GM12891 (cell line): ENCODE data around the gene NTPCR.

ENCODE experiments used
- DNase-seq: peaks from one replicate; pipeline ENCODE4 v3.0.0; 2011; ENCODE audit warnings: low spot score; ENCODE audit not compliant: insufficient read length
- FAIRE-seq: peaks from 2 replicates; lab custom pipeline; 2011; peaks lifted over from hg19 to GRCh38; lab: Jason Lieb, UNC
- PAX5 ChIP-seq: IDR thresholded peaks from 2 replicates; pipeline ENCODE4 v1.6.1; 2011; ENCODE audit warnings: low read length, moderate library complexity, mild to moderate bottlenecking; ENCODE audit not compliant: insufficient read depth, severe bottlenecking
- POLR2A ChIP-seq: IDR thresholded peaks from 2 replicates; pipeline ENCODE4 v1.6.1; 2011; ENCODE audit warnings: low read depth, low read length, control low read depth
- POLR2AphosphoS5 ChIP-seq: IDR thresholded peaks from 2 replicates; pipeline ENCODE4 v1.6.1; 2011; ENCODE audit warnings: low read depth, low read length, control low read depth
- POU2F2 ChIP-seq: IDR thresholded peaks from 2 replicates; pipeline ENCODE4 v1.6.1; 2011; ENCODE audit warnings: low read depth, mild to moderate bottlenecking, control low read depth, low read length, moderate library complexity
- SPI1 ChIP-seq: IDR thresholded peaks from 2 replicates; pipeline ENCODE4 v1.6.1; 2011; ENCODE audit warnings: low read depth, low read length, control low read depth
- TAF1 ChIP-seq: IDR thresholded peaks from 2 replicates; pipeline ENCODE4 v1.6.1; 2011; ENCODE audit warnings: low read depth, low read length, control low read depth

NTPCR gene

GRCh38 chr1:233024199-233024598 is 73.8 kb downstream of the NTPCR start:
- no peak for DNase-seq
- TF ChIP-seq TAF1 (no peak), POU2F2 (no peak), POLR2AphosphoS5 (no peak), SPI1 (no peak), POLR2A (no peak), PAX5 (no peak)
- FAIRE-seq = no peak

GRCh38 chr1:233025157-233025556 is 74.7 kb downstream of the NTPCR start:
- FAIRE-seq = peak; percentile 50
- DNase-seq = no peak
- TF ChIP-seq POU2F2 = no peak

- DNase-seq = no peak
- FAIRE-seq = no peak
- no peak for TF ChIP-seq SPI1
- TF ChIP-seq POLR2A = no peak
- no peak for TF ChIP-seq TAF1
- TF ChIP-seq PAX5 = no peak
- TF ChIP-seq POU2F2 = no peak
- TF ChIP-seq POLR2AphosphoS5 = no peak
Observed at GRCh38 chr1:233025567-233025966, 75.2 kb downstream of the NTPCR start.

- FAIRE-seq = no peak
- TF ChIP-seq POU2F2 = no peak
- no peak for TF ChIP-seq SPI1
- no peak for TF ChIP-seq POLR2A
- TF ChIP-seq TAF1 = no peak
- TF ChIP-seq PAX5 = no peak
- no peak for TF ChIP-seq POLR2AphosphoS5
- no peak for DNase-seq
Observed at GRCh38 chr1:233027046-233027445, 76.6 kb downstream of the NTPCR start.

- no peak for DNase-seq
- no peak for FAIRE-seq
- TF ChIP-seq SPI1 (no peak), PAX5 (no peak), POLR2A (no peak), POLR2AphosphoS5 (no peak), POU2F2 (no peak), TAF1 (no peak)
Observed at GRCh38 chr1:233031521-233031920, 81.1 kb downstream of the NTPCR start.

- FAIRE-seq = no peak
- no peak for DNase-seq
- TF ChIP-seq POLR2AphosphoS5 (no peak), TAF1 (no peak), POLR2A (no peak), POU2F2 (no peak), SPI1 (no peak), PAX5 (no peak)
Observed at GRCh38 chr1:233032916-233033315, 82.5 kb downstream of the NTPCR start.

GRCh38 chr1:233033361-233033760 is 83.0 kb downstream of the NTPCR start:
- no peak for TF ChIP-seq POU2F2
- TF ChIP-seq POLR2A = no peak
- TF ChIP-seq POLR2AphosphoS5 = no peak
- DNase-seq = no peak

More at GRCh38 chr1:233033361-233033760, 83.0 kb downstream of the NTPCR start:
- FAIRE-seq = no peak
